SH-SY5Y (cell line): ENCODE data around the gene CAB39.

Experiments used
- GATA2 ChIP-seq: IDR thresholded peaks from 2 replicates; pipeline ENCODE4 v1.6.1; 2011; ENCODE audit warnings: mild to moderate bottlenecking, low read depth, low read length
- GATA3 ChIP-seq: IDR thresholded peaks from 2 replicates; pipeline ENCODE4 v1.6.1; 2011; ENCODE audit warnings: low read depth, mild to moderate bottlenecking, low read length, moderate library complexity

Gene CAB39

GRCh38 chr2:230717600-230717999, 5.0 kb downstream of the CAB39 start:
- TF ChIP-seq GATA2 (no peak), GATA3 (no peak)

GRCh38 chr2:230719340-230719739, 6.7 kb downstream of the CAB39 start:
- TF ChIP-seq GATA3: no peak
- TF ChIP-seq GATA2: no peak

- no peak for TF ChIP-seq GATA3
- no peak for TF ChIP-seq GATA2
Measured at GRCh38 chr2:230721712-230722111, 9.1 kb downstream of the CAB39 start.

- TF ChIP-seq GATA2 (no peak), GATA3 (no peak)
Measured at GRCh38 chr2:230722207-230722885, 9.7 kb downstream of the CAB39 start.

- TF ChIP-seq GATA2: no peak
- TF ChIP-seq GATA3: no peak
Measured at GRCh38 chr2:230723363-230723762, 10.7 kb downstream of the CAB39 start.

- no peak for TF ChIP-seq GATA2
- no peak for TF ChIP-seq GATA3
Measured at GRCh38 chr2:230731512-230731911, 18.9 kb downstream of the CAB39 start.

GRCh38 chr2:230732914-230733401, 20.3 kb downstream of the CAB39 start:
- no peak for TF ChIP-seq GATA2
- TF ChIP-seq GATA3: no peak

- TF ChIP-seq GATA2: no peak
- TF ChIP-seq GATA3: no peak
Measured at GRCh38 chr2:230734247-230735175, 21.9 kb downstream of the CAB39 start.

GRCh38 chr2:230735884-230736283, 23.2 kb downstream of the CAB39 start:
- no peak for TF ChIP-seq GATA2
- no peak for TF ChIP-seq GATA3

- no peak for TF ChIP-seq GATA2
- TF ChIP-seq GATA3: no peak
Measured at GRCh38 chr2:230737300-230737699, 24.7 kb downstream of the CAB39 start.

- TF ChIP-seq GATA2: no peak
Measured at GRCh38 chr2:230737791-230738226, 25.2 kb downstream of the CAB39 start.

- no peak for TF ChIP-seq GATA3
Measured at GRCh38 chr2:230738391-230738811, 25.8 kb downstream of the CAB39 start.

GRCh38 chr2:230738924-230739323, 26.3 kb downstream of the CAB39 start:
- no peak for TF ChIP-seq GATA2
- TF ChIP-seq GATA3: no peak

GRCh38 chr2:230739961-230740360, 27.3 kb downstream of the CAB39 start:
- TF ChIP-seq GATA3: no peak
- no peak for TF ChIP-seq GATA2

- TF ChIP-seq GATA2 (no peak), GATA3 (no peak)
Measured at GRCh38 chr2:230742781-230743180, 30.1 kb downstream of the CAB39 start.
